Measurements from ENCODE around the gene KIAA1217.
"Not testable (repeated sequence)": the region's sequence is repeated elsewhere in the genome, so short reads cannot be mapped to it uniquely, and the experiment has no call there.

KIAA1217 gene

DNA sequence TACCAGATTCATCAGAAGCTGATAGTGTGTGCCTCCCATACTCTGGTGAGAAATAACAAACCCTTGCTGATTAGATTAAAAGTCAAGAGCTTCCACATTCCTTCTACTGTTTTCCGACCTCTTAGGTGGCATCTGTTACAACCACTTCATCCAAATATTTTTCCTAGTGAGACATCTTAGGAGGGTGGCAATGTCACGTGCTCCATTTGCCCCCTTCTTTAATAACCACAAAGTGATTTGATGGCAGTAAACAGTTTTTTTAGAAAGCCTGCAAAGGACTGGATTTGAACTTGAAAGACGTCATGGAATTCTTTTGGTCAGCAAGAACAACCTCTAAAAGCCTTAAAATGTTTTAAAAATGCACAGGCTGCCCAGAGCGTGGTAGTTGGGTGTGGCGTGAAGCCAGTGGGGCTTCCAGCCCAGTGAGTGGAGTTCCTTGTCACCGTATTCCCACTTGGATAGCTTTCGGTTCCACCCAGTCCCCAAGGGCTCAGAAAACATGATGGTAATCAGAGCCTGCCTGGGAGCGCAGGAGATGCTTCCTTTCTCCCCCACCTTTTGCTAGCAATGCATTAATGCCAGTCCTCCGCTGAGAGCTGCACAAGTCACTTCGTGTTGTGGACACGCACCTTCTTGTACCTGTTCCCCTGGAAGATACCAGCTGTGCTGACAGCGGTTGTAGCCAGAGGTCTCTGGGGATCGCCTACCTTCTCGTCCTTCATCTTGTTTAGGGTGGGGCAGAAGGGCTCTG lies 256.4 kb downstream of the KIAA1217 start:
- no peak for DNase-seq (ENCODE audit: low spot score)

DNA sequence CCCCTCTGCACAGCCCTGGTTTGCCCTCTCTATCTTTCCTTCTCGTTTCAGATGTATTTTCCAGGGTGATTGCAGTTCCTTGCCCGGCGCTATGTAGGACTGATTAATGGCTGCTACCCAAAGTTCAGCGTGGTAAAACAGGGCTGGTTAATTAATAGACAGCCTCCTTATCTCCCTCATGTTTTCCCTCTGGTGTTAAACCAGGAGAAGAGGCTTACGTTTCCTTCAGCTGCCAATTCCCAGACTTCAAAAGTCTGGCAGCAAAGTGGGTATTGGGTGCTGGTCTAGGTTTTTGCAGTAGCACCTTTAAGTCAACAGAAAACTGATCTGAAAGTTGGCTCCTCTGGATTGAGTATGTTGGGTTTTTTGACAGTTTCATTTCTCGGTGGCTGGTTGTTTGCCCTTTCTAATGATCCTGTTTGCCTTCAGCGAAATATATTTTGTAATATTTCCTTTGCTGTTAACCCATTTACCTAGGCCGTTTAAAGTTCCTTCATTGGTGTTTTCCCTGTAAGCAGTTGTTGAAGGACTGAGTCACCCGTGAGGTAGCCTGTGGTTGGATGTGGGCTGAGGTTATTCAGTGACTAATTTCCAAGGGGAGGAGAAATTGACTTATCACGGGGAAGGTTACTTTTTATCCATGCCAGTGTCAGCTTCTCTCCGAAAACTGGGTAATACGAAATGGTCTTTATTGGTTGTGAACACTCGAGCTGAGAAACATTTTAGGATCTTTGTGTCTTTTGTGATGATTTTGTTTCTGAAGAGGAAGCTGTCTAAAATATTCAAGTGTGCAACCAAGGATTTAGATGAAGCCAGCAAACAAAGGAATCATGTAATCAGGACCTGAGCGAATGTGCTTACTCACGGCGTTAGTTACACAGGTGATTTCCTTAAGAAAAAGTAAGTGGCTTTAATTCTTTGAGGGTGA lies 257.2 kb downstream of the KIAA1217 start:
- DNase-seq (ENCODE audit: low spot score): no peak

DNA sequence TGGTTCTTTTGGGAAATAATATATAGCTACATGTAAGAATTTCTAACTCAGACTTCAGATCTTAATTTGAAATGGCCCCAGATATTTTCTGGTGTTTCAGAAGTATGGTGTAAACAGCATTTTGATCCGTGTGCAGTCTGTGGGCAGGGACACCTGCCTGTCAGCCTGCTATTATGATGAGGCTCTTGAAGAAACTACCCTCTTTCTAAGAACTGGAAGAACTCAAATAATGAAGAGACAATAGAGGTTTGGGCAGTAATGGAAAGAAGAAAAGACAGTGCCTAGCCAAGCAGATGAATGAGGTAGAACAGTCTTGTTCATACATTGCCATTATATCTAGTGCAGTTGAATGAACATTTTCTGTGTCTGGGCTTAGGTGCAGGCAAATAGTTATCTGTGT lies 258.2 kb downstream of the KIAA1217 start:
- no peak for DNase-seq (ENCODE audit: low spot score)

DNA sequence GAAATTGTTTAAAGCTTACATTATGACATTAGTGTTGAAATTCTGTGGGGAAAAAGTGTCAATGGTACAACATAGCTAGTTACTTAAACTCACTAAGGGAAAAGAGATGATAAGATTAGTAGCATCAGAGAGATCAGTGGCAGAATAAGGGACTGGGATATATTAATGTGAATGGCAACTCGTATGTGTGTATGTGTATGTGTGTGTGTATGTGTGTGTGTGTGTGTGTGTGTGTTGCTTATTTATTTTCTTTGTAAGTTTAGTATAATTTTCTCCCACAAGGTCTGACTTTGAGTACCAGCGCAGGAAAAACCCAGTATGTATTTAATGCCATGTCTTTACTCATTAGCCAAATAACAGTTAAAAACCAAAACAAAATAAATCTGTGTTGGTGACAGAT lies 258.7 kb downstream of the KIAA1217 start:
- DNase-seq (ENCODE audit: low spot score): no peak

DNA sequence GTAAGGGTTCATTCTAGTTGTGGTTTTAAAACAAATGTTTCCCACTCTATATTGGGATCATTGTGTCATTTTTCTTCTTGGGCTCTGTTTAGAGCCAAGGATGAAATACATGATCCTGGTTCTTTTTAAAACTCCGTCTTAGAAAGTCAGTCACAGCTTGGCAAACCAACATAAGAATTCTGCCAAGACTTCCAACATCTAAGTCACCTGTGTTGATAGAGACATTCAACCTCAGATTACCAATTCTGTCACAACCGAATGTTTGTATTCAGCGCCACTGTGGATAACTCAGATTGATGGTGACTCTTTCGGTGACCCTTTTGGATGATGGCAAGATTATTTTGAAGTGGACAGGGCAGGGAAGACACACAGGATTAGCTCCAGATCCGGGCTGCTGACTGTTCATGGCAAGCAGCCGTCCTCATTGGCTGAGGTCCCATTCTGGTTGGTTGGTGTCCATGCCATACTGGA lies 259.4 kb downstream of the KIAA1217 start:
- DNase-seq (ENCODE audit: low spot score): no peak

DNA sequence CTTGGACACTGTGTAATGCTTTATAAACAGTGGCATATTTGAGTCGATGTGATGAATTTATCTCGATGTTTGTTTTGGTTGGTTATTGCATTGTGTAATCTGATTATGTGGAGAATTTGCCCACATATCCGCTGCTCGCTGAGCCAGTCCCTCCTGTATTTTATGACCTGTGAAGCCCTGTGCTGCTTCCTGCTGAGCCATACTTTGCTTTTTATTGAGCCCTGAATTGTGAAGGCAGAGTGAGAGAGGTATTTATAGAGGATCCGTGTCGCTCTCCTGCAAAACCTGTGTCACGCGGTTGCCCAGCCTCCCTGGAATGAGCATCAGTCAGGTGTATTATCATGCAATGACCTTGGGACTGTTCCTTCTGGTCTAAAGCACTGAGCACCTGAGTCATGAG lies 261.1 kb downstream of the KIAA1217 start:
- DNase-seq (ENCODE audit: low spot score): no peak

DNA sequence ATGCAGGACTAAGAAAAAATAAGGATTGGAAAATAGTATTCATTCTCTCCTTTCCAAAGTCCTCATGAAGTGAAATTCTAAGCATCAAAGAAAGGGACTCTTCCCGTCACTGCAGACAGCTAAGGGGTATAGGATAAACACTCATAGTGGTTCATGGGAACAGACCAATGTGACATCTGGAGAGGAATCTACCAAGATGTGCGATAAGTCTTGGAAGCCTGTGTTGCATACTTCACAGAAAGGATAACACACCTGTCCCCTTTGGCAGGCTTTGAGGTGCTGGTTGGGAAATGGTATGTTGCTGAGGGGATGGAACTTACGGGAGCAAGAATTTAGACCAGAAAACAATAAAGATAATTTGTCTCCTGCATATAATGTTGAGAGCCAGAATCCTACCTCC lies 266.7 kb downstream of the KIAA1217 start:
- DNase-seq (ENCODE audit: low spot score): no peak

DNA sequence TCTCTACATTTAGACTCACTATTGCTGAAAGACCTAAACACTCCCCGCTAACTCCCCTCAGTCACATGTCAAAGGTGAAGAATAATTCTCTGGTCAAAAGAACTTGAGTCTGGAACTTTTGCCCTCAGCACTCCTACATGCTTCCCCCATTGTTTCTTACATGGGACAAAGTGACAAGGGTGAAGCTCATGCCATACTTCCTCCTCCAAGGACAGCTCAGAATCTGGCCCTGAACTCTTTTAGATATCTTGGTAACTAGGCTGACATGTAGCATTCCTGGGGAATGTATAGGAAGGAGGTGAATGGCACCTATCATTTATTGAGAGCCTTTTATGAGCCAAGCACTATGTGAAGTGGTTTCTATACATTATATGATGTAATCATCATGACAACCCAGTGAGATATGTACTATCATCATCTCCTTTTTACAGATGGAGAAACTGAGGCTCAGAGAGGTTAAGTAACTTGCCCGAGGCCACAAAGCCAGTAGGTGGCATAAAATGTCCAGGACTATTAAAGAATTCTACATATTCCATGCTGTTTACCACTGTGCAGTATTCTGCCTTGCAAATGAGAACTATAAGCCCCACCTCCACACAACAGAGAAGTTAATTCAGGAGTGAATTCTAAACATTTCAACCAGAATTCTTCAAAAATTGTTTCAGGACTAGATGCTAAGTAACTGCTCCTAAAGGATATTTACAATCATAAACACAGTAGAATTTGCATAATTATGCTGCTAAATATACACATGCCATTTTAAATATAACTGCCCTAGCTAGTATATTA lies 268.2 kb downstream of the KIAA1217 start:
- DNase-seq (ENCODE audit: low spot score): no peak

DNA sequence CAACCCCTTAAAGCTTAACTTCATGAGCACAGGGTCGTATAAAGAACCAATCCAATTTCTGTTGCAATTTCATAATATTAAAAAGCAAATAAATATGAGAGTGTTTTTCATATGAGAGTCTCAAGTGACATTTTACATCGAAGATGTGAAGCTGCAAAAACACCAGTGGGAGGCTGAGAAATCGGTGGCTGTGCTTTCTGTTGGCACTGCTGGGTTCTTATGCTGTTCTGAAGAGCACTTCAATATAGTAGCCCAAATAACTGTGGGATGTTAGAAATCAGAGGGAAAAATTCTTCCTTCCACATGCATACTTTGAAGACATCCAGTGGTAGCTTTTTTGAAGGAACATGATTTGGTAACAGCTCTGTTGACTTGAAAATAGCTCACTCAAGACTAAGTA lies 269.0 kb downstream of the KIAA1217 start:
- no peak for DNase-seq (ENCODE audit: low spot score)

DNA sequence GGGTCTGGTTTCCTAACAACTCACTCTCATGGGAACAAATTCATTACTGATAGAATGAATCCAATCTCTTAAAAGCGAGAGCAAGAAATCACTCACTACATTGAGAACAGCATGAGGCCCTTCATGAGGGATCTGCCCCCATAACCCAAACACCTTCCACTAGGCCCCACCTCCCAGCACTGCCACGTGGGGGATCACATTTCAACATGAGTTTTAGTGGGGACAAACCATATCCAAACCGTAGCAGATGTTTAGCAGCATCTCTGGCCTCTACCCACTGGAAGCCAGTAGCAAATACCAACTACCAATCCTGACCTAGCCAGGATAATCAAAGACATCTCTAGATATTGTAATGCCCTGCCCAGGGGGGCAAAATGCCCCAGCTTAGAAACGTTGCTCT lies 270.9 kb downstream of the KIAA1217 start:
- no peak for DNase-seq (ENCODE audit: low spot score)

DNA sequence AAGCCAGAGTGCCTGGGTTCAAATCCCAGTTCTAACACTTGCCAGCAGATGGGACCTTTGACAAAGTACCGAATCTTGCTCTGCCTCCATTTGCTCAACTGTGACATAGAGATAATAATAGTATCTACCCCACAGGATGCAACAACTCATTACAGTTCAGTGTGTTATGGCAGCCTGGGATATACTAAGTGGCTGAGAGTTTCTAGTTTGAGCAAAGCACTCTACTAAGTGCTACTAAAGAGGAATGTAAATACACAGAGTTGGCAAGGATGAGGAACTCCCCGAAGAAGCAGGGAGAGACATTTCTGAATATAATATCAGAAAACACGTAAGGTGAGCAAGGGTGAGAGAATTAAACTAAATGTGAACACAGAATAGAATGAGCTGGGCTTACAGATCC lies 271.5 kb downstream of the KIAA1217 start:
- no peak for DNase-seq (ENCODE audit: low spot score)

DNA sequence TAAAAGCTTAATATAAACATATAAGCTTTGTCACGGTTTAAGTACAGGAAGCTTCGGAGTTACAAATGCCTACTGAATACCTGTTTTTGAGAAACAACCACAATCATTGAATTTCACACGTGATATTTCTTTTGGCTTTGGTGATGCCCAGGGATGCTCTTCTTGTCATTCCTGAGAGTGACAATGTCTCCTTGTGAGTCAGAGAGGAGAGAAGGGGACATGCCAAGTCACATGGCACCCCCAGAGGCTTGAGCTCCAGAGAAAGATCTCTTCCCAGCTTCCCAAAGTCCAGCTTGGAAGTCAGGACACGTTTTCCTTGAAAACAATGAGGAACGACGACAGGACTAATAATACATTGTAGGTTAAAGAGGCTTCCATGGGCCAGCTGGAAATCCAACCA lies 272.3 kb downstream of the KIAA1217 start:
- DNase-seq (ENCODE audit: low spot score): no peak

DNA sequence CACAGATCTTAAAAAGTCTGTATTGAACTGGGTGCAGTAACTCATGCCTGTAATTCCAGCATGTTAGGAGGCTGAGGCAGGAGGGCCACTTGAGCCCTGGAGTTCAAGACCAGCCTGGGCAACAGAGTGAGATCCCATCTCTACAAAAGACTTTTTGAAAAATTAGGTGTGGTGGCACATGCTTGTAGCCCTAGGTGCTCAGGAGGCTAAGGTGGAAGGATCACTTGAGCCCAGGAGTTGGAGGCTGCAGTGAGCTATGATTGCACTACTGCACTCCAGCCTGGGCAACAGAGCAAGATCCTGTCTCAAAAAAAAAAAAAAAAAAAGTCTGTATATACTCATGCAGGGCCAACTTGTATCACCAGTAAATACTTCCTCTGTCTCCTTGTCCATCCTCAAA lies 273.8 kb downstream of the KIAA1217 start:
- not testable (repeated sequence) for DNase-seq (ENCODE audit: low spot score)

DNA sequence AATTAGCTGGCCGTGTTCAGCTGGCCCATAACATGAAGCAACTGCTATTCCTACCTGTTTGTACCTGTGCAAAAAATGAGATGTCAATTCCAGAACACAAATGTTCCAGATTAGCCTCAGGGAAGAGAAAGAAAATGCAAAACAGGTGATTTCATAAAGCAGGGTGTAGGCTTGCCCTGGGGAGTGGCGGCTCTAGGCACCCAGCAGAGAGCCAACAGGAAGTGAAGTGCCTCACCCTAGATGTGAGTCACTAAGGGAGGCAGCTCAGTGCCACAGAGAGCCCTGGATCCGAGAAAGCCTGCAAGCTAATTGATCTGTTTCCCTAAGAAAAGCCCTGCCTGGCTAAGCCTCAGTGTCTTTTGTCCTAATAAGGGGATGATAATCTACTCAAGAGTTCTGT lies 274.8 kb downstream of the KIAA1217 start:
- no peak for DNase-seq (ENCODE audit: low spot score)

DNA sequence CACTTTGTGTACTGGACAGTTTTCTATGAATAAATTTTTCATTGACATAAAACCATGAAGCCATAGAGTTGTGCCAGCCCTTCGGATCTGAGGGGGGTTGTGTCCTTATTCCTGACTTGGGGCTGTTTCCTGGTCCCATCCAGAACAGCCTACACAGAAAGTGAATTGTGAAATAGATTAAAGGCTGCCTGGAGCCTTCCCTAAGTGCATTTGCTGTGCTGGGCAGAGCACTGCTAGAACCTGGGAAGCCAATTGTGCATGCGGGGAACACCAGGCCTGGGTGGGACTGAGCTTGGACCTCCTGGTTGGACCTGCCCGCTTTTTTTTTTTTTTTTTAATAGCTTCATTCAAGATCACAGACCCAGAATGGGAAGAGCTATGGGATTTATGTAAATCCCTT lies 275.8 kb downstream of the KIAA1217 start:
- DNase-seq (ENCODE audit: low spot score): no peak

DNA sequence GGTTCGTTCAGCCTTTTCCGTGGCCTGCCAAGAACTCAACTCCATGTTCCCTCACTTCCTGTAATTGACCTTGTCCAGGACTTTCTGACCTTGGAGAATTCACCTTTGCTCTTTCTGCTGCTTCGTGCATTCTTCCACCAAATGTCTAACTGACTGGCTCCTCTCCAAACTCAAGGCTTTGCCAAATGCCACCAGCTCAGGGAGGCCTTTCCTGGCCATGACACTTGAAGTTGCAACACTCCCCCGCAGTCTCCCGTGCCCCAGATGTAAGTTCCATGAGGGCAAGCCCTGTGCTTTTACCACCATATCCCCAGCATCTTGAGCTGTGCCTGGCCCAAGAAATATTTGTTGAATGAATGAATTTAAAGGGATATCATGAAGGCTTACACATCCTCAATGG lies 276.4 kb downstream of the KIAA1217 start:
- no peak for DNase-seq (ENCODE audit: low spot score)

DNA sequence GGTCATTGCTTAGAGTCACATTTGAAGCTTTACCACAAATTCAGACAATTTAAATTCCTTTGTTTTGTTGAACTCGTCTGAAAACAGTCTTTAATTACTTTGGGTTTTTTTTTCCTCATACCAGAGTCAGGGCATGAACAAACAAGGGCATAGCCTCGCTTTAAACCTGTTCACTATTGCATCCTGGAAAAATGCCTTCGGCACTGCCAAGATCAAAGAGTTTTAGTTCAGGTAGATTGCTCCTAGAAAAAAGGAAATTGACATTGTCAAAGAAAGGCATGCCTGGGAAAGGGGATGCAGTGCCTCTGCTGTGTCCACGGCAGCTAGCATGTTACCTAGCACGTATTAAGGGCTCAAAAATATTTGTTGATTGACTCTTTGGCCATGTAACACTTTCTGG lies 279.7 kb downstream of the KIAA1217 start:
- no peak for DNase-seq (ENCODE audit: low spot score)

DNA sequence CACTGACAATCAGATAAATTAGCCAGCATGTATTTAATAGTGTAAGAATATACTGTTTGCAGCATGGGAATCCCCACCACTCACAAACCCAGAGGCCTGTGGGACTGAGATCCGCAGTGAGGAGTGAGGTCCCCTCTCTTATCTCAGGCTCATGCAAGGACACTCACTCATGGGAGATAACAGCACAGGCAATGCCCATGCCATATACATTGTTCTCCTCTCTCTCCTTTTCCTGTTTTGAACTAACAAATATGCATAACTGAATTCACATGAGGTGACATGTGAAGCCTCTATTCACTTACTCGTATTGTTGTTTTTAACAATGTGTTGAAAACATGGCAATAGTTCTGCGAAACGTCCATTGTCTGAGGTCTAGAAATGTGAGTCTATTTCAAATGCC lies 284.2 kb downstream of the KIAA1217 start:
- no peak for DNase-seq (ENCODE audit: low spot score)

DNA sequence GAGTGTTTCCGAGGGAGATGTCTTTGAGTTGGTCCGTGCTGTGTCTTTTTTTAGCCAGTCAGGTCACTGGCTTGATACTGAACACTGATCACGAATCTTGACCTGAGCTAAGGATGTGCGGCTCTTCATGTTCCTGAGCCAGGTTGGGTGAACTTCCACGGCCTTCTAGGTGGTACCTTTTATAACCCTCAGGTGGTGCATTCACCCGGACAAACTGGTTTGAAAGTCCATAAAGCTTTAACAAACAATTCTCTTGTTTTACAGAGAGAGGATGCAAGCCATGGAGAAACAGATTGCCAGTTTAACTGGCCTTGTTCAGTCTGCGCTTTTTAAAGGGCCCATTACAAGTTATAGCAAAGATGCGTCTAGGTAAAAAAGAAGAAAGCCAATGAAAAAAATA lies 285.3 kb downstream of the KIAA1217 start:
- DNase-seq (ENCODE audit: low spot score): no peak

DNA sequence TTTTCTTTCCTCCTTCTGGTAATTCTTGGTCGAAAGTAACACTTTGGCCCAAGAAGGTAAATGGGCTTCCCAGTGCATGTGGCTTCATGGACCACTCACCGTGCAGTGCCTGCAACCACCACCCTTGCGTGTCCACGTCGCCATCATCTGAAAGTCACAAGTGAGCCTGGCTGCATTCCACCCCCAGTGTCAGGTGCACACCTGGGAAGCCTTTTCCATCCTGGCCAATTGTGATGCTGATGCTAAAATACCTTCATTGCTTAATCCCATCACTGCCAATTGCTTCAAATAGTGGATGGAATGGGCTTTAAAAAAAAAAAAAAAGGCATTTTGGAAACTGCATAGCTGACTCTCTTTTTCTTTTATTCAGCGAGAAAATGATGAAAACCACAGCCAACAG lies 285.8 kb downstream of the KIAA1217 start:
- no peak for DNase-seq (ENCODE audit: low spot score)

DNA sequence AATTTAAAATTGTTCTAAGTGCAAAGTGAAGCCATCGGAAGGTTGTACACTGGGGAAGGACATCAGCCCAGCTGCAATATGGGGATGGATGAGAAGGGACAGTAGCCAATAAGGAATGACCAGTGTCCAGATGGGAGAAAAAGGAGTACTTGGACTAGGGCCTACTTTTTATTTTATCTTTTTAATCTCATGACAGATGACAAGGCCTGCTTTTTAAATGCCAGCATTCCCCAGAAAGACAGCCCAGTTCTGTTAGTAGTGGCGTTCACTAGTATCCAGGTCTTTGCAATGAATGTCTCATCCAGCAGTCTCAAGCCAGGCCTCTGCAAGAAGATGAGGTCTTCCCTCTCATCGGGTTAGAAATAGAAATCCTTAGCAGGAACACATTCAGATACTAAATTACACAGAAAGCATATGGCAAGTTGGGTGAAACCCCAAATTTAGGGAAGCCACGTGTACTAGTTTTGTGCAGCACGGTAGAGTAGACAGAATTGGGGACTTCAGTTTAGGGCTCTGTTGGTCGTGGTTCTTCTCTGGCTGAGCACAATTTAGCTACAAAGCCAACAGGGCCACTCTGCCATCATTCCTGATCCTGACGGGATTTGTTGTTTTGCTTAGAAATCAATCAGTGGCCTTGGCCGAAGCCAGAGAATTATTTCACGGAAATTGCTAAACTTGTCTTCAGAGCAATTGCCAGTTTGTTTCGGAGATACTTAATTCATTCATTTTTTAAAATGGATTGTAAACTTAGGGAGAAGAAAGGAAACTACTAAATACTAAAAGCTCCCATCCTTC lies 286.9 kb downstream of the KIAA1217 start:
- no peak for DNase-seq (ENCODE audit: low spot score)

DNA sequence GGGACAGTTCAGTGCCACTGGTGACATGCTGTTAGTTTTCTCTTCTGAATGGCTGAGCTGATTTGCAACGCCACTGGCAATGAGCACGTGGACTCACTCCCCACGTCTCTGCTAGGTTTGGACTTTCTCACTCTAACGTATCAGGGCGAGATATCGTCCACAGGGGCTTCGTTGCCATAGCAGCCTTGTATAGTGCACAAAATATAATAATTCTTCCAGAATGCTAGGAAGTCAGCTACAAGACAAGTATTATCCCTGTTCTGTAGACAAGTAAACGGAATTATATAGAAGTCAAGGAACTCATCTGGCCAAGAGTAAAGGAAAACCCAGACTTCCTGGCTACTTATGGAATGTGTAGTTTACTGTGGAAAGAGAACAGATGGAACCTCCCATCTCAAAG lies 288.0 kb downstream of the KIAA1217 start:
- no peak for DNase-seq (ENCODE audit: low spot score)

Data from NAMALWA (cell line).